Articular chondrocyte of knee joint (primary cell): ENCODE results near the gene RASGRP4. TPM values are rescaled to one million over a fixed set of nuclear protein-coding genes. Genes with fewer than 3 reads are reported as not detected.

Experiments
- total RNA-seq: library from RNA; depleted of rRNA; stranded (reverse); fragments of >200 nt; gene quantifications from 2 replicates; pipeline ENCODE4 v1.2.3, GENCODE V29; 2012

RASGRP4 gene, protein sequence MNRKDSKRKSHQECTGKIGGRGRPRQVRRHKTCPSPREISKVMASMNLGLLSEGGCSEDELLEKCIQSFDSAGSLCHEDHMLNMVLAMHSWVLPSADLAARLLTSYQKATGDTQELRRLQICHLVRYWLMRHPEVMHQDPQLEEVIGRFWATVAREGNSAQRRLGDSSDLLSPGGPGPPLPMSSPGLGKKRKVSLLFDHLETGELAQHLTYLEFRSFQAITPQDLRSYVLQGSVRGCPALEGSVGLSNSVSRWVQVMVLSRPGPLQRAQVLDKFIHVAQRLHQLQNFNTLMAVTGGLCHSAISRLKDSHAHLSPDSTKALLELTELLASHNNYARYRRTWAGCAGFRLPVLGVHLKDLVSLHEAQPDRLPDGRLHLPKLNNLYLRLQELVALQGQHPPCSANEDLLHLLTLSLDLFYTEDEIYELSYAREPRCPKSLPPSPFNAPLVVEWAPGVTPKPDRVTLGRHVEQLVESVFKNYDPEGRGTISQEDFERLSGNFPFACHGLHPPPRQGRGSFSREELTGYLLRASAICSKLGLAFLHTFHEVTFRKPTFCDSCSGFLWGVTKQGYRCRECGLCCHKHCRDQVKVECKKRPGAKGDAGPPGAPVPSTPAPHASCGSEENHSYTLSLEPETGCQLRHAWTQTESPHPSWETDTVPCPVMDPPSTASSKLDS
- not detected in 2 replicates for total RNA-seq

GRCh38 chr19:38425810-38426466 is at the start of gene RASGRP4:
RASGRP4 (minus strand) TSS chr19:38426219; CDS start chr19:38426091, 128 bp downstream.

GRCh38 chr19:38433268-38433733 is 7.3 kb upstream of the RASGRP4 start, which contains the start of gene RYR1:
RYR1 (plus strand) TSS chr19:38433691; CDS start chr19:38433830, 139 bp downstream.

DNA sequence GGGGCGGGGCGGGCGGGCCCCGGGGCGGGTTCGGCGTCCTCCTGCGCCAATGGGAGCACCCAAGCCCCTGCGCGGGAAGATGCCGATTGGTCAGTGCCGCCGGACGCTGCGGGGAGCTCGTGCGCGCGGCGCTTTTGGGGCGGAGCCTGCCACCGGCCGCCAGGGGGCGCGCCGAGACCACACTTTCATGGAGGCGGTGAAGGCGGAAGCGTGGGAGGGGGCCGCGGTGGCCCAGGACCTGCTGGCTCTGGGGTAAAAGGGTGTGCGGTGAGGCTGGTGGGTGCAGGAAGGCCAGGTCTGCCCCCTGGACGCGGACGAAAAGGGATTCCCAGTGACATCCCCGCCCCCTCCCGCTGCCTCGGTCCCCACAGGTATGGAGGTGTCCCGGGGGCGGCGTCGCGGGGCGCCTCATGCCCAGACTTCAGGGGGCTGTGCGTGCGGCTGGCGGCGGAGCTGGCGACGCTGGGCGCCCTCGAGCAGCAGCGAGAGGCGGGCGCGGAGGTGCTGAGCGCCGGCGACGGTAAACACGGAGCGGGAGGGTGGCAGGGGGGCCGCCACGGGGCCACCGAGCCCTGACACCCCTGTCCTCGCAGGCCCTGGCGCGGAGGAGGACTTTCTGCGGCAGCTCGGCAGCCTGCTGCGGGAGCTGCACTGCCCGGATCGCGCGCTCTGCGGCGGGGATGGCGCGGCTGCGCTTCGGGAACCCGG is 22.9 kb downstream of the RASGRP4 start, which contains the start of gene FAM98C:
Gene FAM98C, plus strand, starts transcription at position 127 of the 708 bp plus-strand sequence. Its CDS starts 61 bp downstream, at position 188.

DNA sequence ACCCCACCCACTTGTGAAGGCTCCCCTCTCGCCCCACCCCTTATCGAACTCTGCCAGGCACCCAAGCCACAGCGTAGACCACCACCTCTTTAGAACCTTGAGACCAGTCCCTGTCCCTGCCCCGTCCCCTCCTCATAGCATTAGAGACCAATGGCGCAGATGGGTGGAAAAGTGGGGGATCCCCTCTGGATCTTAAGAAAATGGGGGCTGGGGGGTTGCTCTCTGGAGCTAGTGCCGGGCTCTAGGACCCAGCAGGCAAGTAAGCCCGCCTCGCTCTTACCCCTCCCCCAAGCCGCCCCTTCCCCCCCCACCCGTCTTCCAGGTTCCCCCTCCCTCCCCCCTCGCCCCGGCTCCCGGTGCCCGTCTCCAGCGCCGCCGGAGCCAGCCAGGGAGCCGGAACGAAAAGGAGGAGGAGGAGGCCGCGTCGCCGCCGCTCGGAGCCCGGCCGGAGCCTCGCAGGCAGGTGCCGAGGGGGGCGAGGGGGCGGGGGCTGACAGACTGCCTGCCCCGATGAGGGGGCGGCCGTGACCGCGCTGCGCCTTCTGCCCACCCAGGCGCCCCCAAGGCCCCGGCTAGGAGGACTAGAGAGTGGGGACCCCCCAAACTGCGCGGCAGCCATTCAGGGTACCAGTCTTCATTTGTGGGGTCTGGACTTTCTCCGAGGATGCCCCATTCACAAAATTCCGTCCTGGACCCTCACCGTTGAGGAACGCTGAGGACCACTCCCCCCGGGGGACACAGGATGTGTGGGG is 37.5 kb downstream of the RASGRP4 start, which contains the start of gene SPRED3:
Gene SPRED3, plus strand, starts transcription at position 349 of the 752 bp plus-strand sequence. CDS start 1,606 bp downstream, outside the sequence.

GRCh38 chr19:38387550-38388348 is 38.3 kb downstream of the RASGRP4 start, which contains the start of gene GGN:
GGN (minus strand) TSS chr19:38388034; CDS start chr19:38387261, 773 bp downstream.

DNA sequence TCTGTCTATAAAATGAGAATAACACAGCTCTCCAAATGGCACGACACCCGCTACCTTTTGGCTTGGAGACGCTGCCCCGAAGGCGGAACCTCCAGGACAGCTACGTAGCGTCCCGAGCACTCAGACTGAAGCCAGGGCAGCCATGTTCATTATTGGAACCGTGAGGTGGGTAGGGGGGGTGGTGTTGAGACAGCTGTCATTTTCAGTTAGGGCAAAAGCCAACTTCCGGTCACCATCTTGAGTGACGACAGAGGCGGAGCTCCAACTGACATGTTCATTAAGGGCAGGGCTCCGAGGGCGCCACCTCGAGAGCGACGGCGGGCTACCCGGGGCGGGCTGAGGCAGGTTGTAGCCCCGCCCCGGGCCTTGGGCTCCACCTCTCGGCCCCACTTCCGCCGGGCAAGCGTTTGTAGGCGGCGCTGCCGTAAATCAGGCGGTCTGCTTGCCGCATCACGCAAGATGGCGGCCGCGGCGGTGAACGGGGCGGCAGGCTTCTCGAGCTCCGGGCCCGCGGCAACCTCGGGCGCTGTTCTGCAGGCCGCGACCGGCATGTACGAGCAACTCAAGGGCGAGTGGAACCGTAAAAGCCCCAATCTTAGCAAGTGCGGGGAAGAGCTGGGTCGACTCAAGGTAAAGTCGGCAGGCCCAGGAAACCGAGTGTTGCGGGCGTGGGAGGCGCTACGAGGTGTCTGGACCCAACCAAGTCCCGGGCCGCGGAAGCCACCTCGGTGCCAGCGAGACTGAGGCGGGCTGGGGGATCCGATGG is 51.5 kb downstream of the RASGRP4 start, which contains the start of gene PSMD8:
Gene PSMD8, plus strand, starts transcription at position 240 of the 766 bp plus-strand sequence. Its CDS starts 31 bp downstream, at position 271.

Other genes with a start within 250 kb of the RASGRP4 start
- gene DPF1, start 202.0 kb downstream of the RASGRP4 start, total RNA-seq: 0.86 and 1.4 TPM in 2 replicates
- not detected in 2 replicates for gene PPP1R14A, start 169.8 kb downstream of the RASGRP4 start, total RNA-seq
- 25.9 and 29.1 TPM in 2 replicates for gene SPINT2, start 161.6 kb downstream of the RASGRP4 start, total RNA-seq
- 1.6 TPM in 1 of 2 replicates, not detected in the other for gene C19orf33, start 122.0 kb downstream of the RASGRP4 start, total RNA-seq
- gene YIF1B, start 110.3 kb downstream of the RASGRP4 start, total RNA-seq: 58.6 and 81.8 TPM in 2 replicates
- 6.3 and 13.5 TPM in 2 replicates for gene KCNK6, start 106.4 kb downstream of the RASGRP4 start, total RNA-seq
- 0.78 and 1.3 TPM in 2 replicates for gene CATSPERG, start 90.4 kb downstream of the RASGRP4 start, total RNA-seq
- 201 and 242 TPM in 2 replicates for gene PSMD8, start 51.6 kb downstream of the RASGRP4 start, total RNA-seq
- 0.39 and 0.54 TPM in 2 replicates for gene GGN, start 38.2 kb downstream of the RASGRP4 start, total RNA-seq
- gene SPRED3, start 37.5 kb downstream of the RASGRP4 start, total RNA-seq: 2.2 and 2.6 TPM in 2 replicates
- 10.7 and 10.9 TPM in 2 replicates for gene FAM98C, start 23.1 kb downstream of the RASGRP4 start, total RNA-seq
- 0.39 and 0.65 TPM in 2 replicates for gene RYR1, start 7.5 kb upstream of the RASGRP4 start, total RNA-seq
- gene MAP4K1, start 191.7 kb upstream of the RASGRP4 start, total RNA-seq: 0.86 TPM in 1 of 2 replicates, not detected in the other
- 297 and 356 TPM in 2 replicates for gene EIF3K, start 193.0 kb upstream of the RASGRP4 start, total RNA-seq
- 353 and 412 TPM in 2 replicates for gene ACTN4, start 221.4 kb upstream of the RASGRP4 start, total RNA-seq